ENCODE results near the gene PRR15L. TPM values are rescaled to one million over a fixed set of nuclear protein-coding genes. Genes with fewer than 3 reads are reported as not detected.

The PRR15L gene
- total and polyA plus RNA-seq, 2 of the 8 experiments (the other 6 are each of a cell fraction or from before 2014, with no cell fraction given), result 0.26 to 1.1 TPM

GRCh38 chr17:47945529-47946508 lies 11.9 kb downstream of the PRR15L start:
- CTCF ChIA-PET (ENCODE audit: partially characterized antibody), result interaction anchor here (0.7 to 28.0 kb wide), 18 partner anchors 9 to 151 kb away, joined by 3 to 1010 read pairs (median 6); partner anchors contain the start of genes CDK5RAP3, LRRC46, MRPL10 and NFE2L1
- Histone ChIP-seq H3K27ac (ENCODE audit: low read depth, low read length) (no peak overlapping the region), H4K5ac (ENCODE audit: insufficient read length, low read depth, low read length) (no peak overlapping the region), H3K27me3 (replicated peaks in 1 of 4; ENCODE audit: control insufficient read depth in 3 of 4, extremely low read depth in 1 of 4, insufficient read depth in 3 of 4, low read length in 3 of 4) (peaks cover 0 to 9% (median 2%) of the 10 kb centered on the region in 4 experiments; a peak in 5 of 7 replicates), H3K4ac (replicated peaks; ENCODE audit: insufficient read length, low read depth, low read length) (no peak overlapping the region), H3K4me2 (ENCODE audit: insufficient read depth in 1 of 2, low read depth in 2 of 2, low read length in 2 of 2) (no peak overlapping the region), H3K23ac (ENCODE audit: insufficient read length) (no peak overlapping the region), H3K23me2 (ENCODE audit: low read depth, low read length) (no peaks in the 10 kb centered on the region; the same call in 1 of the 2 replicates), H4K91ac (replicated peaks; ENCODE audit: insufficient read length, low read length) (no peak overlapping the region), H3K14ac (ENCODE audit: insufficient read length) (no peak overlapping the region), H3K79me2 (ENCODE audit: control insufficient read depth in 1 of 2, insufficient read depth in 2 of 2, low read length in 2 of 2) (no peaks in the 10 kb centered on the region), H3K18ac (ENCODE audit: extremely low read depth, low read length) (no peak overlapping the region), H2BK5ac (ENCODE audit: low read depth, low read length) (no peak overlapping the region), H2BK120ac (replicated peaks; ENCODE audit: low read depth, low read length) (no peak overlapping the region), H2BK20ac (ENCODE audit: low read length) (peak overlapping the region; percentile 86; the same call in 1 of the 2 replicates), H3K9ac (replicated peaks in 1 of 4; ENCODE audit: extremely low read depth in 1 of 4, low read depth in 3 of 4, low read length in 3 of 4) (no peak overlapping the region), H2BK12ac (ENCODE audit: low read depth, low read length) (no peak overlapping the region), H2AFZ (ENCODE audit: low read length) (no peak overlapping the region), H3K4me3 (ENCODE audit: extremely low read depth in 1 of 4, insufficient read depth in 2 of 4, low read depth in 3 of 4, low read length in 4 of 4) (no peak overlapping the region), H2AK5ac (ENCODE audit: low read depth, low read length) (no peak overlapping the region), H4K20me1 (replicated peaks in 1 of 2; ENCODE audit: control insufficient read depth in 1 of 2, insufficient read depth in 2 of 2, low read length in 2 of 2) (no peaks in the 10 kb centered on the region), H2BK15ac (ENCODE audit: low read length) (no peak overlapping the region), H4K8ac (ENCODE audit: extremely low read depth, insufficient read depth, low read length) (no peak overlapping the region), H3K56ac (replicated peaks; ENCODE audit: insufficient read length, low read depth, low read length) (no peak overlapping the region), H3K79me1 (ENCODE audit: low read depth, low read length) (no peaks in the 10 kb centered on the region), H3K36me3 (ENCODE audit: control insufficient read depth in 2 of 4, insufficient read depth in 4 of 4, low read length in 3 of 4) (no peaks in the 10 kb centered on the region; a peak in 1 of 8 replicates), H3K4me1 (replicated peaks in 1 of 4; ENCODE audit: control insufficient read depth in 3 of 4, insufficient read depth in 4 of 4, low read length in 3 of 4) (peaks cover 0 to 8% (median 4%) of the 10 kb centered on the region in 4 experiments; a peak in 4 of 7 replicates), H3K9me3 (ENCODE audit: insufficient read depth in 2 of 2, low read depth in 1 of 2, low read length in 1 of 2) (no peaks in the 10 kb centered on the region)
- WGBS, 2 experiments (ENCODE audit: extremely low coverage in 1 of 2, insufficient coverage in 1 of 2, insufficient read length in 1 of 2, insufficient replicate concordance in 2 of 2, low coverage in 1 of 2, low lambda C conversion rate in 2 of 2, missing lambda C conversion rate in 1 of 2), result 95% methylated on average over 10 of the region's 10 CpGs; no CpG with 5 or more reads in 1 of the 2 experiments
- FAIRE-seq (no peak), DNase-seq (ENCODE audit: low read depth in 1 of 2, low spot score in 2 of 2) (no peak)
- POLR2A ChIA-PET (ENCODE audit: partially characterized antibody), result interaction anchor here (0.8 to 2.2 kb wide), 5 partner anchors 10 to 109 kb away, joined by 3 to 7 read pairs (median 4); partner anchors contain the start of genes CDK5RAP3, PRR15L and SP2
- TF ChIP-seq SAP30 (IDR thresholded peaks at IDR 0.05; ENCODE audit: insufficient read depth, insufficient replicate concordance, low read length) (no peak), JUN (IDR thresholded peaks at IDR 0.05; ENCODE audit: low read depth, low read length) (no peak)

All from H1 (cell line).